Neural cell (in vitro differentiated cells): ENCODE results near the gene RTTN. TPM values are rescaled to one million over a fixed set of nuclear protein-coding genes. Genes with fewer than 3 reads are reported as not detected.

Experiments used
- H2AFZ ChIP-seq: fragments of 200-600, 300-800 bp; sonication (generic), shearing (Covaris generic); 2 replicates; pipeline ENCODE4 v1.6.0; 2014; ENCODE audit warnings: low read depth, mild to moderate bottlenecking, antibody characterized with exemption, low read length, moderate library complexity
- H3F3A ChIP-seq: fragments of 200-600 bp; shearing (Covaris generic); 2 replicates; pipeline ENCODE4 v1.6.1; 2016; ENCODE audit warnings: mild to moderate bottlenecking, moderate library complexity, mixed read lengths, antibody characterized with exemption, low read length; ENCODE audit not compliant: insufficient read depth, poor library complexity, severe bottlenecking
- H3K27ac ChIP-seq: fragments of 200-600, 300-800 bp; sonication (generic), shearing (Covaris generic); 2 replicates; pipeline ENCODE4 v1.5.1; 2014; ENCODE audit warnings: mild to moderate bottlenecking, low read length, moderate library complexity
- H3K27me3 ChIP-seq: fragments of 300-800, 200-600 bp; sonication (generic), shearing (Covaris generic); 2 replicates; pipeline ENCODE4 v1.6.0; 2014; ENCODE audit warnings: mild to moderate bottlenecking, low read depth, low read length, moderate library complexity; ENCODE audit not compliant: insufficient read depth
- H3K36me3 ChIP-seq: fragments of 300-800, 200-600 bp; sonication (generic), shearing (Covaris generic); 2 replicates; pipeline ENCODE4 v1.5.1; 2014; ENCODE audit warnings: mild to moderate bottlenecking, antibody characterized with exemption, low read length, moderate library complexity; ENCODE audit not compliant: insufficient read depth
- H3K4me2 ChIP-seq: fragments of 300-800, 200-600 bp; sonication (generic), shearing (Covaris generic); 2 replicates; pipeline ENCODE4 v1.6.0; 2014; ENCODE audit warnings: mild to moderate bottlenecking, low read length
- H3K4me3 ChIP-seq: fragments of 300-800, 200-600 bp; sonication (generic), shearing (Covaris generic); 2 replicates; pipeline ENCODE4 v1.5.1; 2014; ENCODE audit warnings: mild to moderate bottlenecking, low read length, moderate library complexity
- H3K79me2 ChIP-seq: fragments of 200-600 bp; shearing (Covaris generic); replicated peaks from 2 replicates; pipeline ENCODE4 v1.6.0; 2014; ENCODE audit warnings: mild to moderate bottlenecking, low read length, moderate library complexity; ENCODE audit not compliant: insufficient read depth
- H3K9ac ChIP-seq: fragments of 300-800, 200-600 bp; sonication (generic), shearing (Covaris generic); 2 replicates; pipeline ENCODE4 v1.6.1; 2016; ENCODE audit warnings: mild to moderate bottlenecking, low read length, mixed read lengths
- H3K9me2 ChIP-seq: fragments of 200-600 bp; shearing (Covaris generic); 2 replicates; pipeline ENCODE4 v1.6.1; 2016; ENCODE audit warnings: mild to moderate bottlenecking, low read length, mixed read lengths; ENCODE audit not compliant: insufficient read depth
- H3K9me3 ChIP-seq: fragments of 200-600, 300-800 bp; sonication (generic), shearing (Covaris generic); 2 replicates; pipeline ENCODE4 v1.6.1; 2016; ENCODE audit warnings: mild to moderate bottlenecking, mixed run types, low read length, moderate library complexity, mixed read lengths
- H4K20me1 ChIP-seq: fragments of 200-600 bp; shearing (Covaris generic); 2 replicates; pipeline ENCODE4 v1.6.1; 2016; ENCODE audit warnings: mild to moderate bottlenecking, mixed run types; ENCODE audit not compliant: insufficient read depth
- EP300 ChIP-seq: fragments of 450-650 bp; conservative IDR thresholded peaks from 2 replicates; pipeline ENCODE4 v1.6.1; 2014; ENCODE audit warnings: antibody characterized with exemption, mild to moderate bottlenecking, moderate library complexity; ENCODE audit not compliant: poor library complexity, severe bottlenecking
- EZH2 ChIP-seq: fragments of 200-600, 300-800 bp; shearing (Covaris generic), sonication (generic); IDR thresholded peaks from 2 replicates; pipeline ENCODE4 v1.6.1; 2014; ENCODE audit warnings: antibody characterized with exemption, low read length, borderline replicate concordance, mild to moderate bottlenecking; ENCODE audit not compliant: insufficient read depth, poor library complexity, severe bottlenecking
- MXI1 ChIP-seq: fragments of 450-650 bp; conservative IDR thresholded peaks from 2 replicates; pipeline ENCODE4 v1.6.1; 2014; ENCODE audit warnings: antibody characterized with exemption, mild to moderate bottlenecking; ENCODE audit not compliant: poor library complexity, severe bottlenecking
- POLR2AphosphoS5 ChIP-seq: IDR thresholded peaks from 2 replicates; pipeline ENCODE4 v1.6.1; 2012
- RAD21 ChIP-seq: fragments of 450-650 bp; conservative IDR thresholded peaks from 2 replicates; pipeline ENCODE4 v1.6.1; 2014; ENCODE audit warnings: antibody characterized with exemption, mild to moderate bottlenecking, moderate library complexity
- REST ChIP-seq: IDR thresholded peaks from 2 replicates; pipeline ENCODE4 v1.6.1; 2012; ENCODE audit warnings: borderline replicate concordance
- SMC3 ChIP-seq: fragments of 450-650 bp; conservative IDR thresholded peaks from 2 replicates; pipeline ENCODE4 v1.6.1; 2014; ENCODE audit warnings: antibody characterized with exemption, mild to moderate bottlenecking, moderate library complexity; ENCODE audit not compliant: poor library complexity
- TAF1 ChIP-seq: IDR thresholded peaks from 2 replicates; pipeline ENCODE4 v1.6.1; 2012; ENCODE audit warnings: low read depth
- polyA plus RNA-seq: library from polyadenylated mRNA; depleted of rRNA; stranded (reverse); fragments of >200 nt; gene quantifications from 2 replicates; pipeline ENCODE4 v1.2.3, GENCODE V29; 2014
- TF ChIP-seq, protein P1 (sequence below): fragments of 450-650 bp; IDR thresholded peaks from 2 replicates; pipeline ENCODE4 v1.5.1; 2014; ENCODE audit warnings: antibody characterized with exemption, mild to moderate bottlenecking, moderate library complexity; ENCODE audit not compliant: poor library complexity, severe bottlenecking

Gene RTTN
- polyA plus RNA-seq, 1 donor from 2014 or later: 24.2 TPM

DNA sequence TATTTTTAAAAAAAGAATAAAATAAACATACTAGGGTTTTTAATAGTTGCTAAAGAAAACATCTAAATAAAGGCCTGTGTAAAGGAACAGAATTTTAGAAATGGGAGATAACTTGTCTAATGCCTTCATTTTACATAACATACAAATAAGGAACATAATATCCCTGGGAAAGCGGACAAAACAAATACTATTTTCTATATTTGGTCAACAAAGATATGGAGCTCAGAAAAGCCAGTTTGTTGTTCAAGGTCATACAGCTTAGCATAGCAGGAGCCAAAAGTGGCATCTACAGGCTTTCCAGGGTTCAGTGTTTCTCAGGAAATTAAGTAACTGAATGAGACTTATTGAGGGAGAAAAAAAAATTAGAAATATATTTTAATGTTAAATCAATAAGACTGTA lies 184.4 kb downstream of the RTTN start:
- no peaks in the 10 kb centered on the region for H3K9me3 ChIP-seq
- H3F3A ChIP-seq: no peaks in the 10 kb centered on the region
- H3K27ac ChIP-seq: no peak overlapping the region
- no peaks in the 10 kb centered on the region for H3K79me2 ChIP-seq
- no peaks in the 10 kb centered on the region for H3K9me2 ChIP-seq
- TF ChIP-seq EP300 (no peak), TAF1 (no peak), RAD21 (no peak), POLR2AphosphoS5 (no peak), MXI1 (no peak), SMC3 (no peak), REST (no peak), EZH2 (no peak)
- TF ChIP-seq, protein P1, sequence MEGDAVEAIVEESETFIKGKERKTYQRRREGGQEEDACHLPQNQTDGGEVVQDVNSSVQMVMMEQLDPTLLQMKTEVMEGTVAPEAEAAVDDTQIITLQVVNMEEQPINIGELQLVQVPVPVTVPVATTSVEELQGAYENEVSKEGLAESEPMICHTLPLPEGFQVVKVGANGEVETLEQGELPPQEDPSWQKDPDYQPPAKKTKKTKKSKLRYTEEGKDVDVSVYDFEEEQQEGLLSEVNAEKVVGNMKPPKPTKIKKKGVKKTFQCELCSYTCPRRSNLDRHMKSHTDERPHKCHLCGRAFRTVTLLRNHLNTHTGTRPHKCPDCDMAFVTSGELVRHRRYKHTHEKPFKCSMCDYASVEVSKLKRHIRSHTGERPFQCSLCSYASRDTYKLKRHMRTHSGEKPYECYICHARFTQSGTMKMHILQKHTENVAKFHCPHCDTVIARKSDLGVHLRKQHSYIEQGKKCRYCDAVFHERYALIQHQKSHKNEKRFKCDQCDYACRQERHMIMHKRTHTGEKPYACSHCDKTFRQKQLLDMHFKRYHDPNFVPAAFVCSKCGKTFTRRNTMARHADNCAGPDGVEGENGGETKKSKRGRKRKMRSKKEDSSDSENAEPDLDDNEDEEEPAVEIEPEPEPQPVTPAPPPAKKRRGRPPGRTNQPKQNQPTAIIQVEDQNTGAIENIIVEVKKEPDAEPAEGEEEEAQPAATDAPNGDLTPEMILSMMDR: no peak
- no peaks in the 10 kb centered on the region for H3K27me3 ChIP-seq
- no peaks in the 10 kb centered on the region for H3K36me3 ChIP-seq
- H2AFZ ChIP-seq: no peak overlapping the region
- H4K20me1 ChIP-seq: no peaks in the 10 kb centered on the region
- H3K4me3 ChIP-seq: no peak overlapping the region
- H3K9ac ChIP-seq: no peak overlapping the region
- H3K4me2 ChIP-seq: no peak overlapping the region

- H2AFZ ChIP-seq: no peak overlapping the region
- no peak overlapping the region for H3K4me3 ChIP-seq
- no peak for TF ChIP-seq MXI1
- no peak for TF ChIP-seq SMC3
- TF ChIP-seq POLR2AphosphoS5: no peak
- H3F3A ChIP-seq: no peaks in the 10 kb centered on the region
- H3K27ac ChIP-seq: no peak overlapping the region
- H3K4me2 ChIP-seq: no peak overlapping the region
- H3K36me3 ChIP-seq: no peaks in the 10 kb centered on the region
- no peaks in the 10 kb centered on the region for H3K27me3 ChIP-seq
- no peak overlapping the region for H3K9ac ChIP-seq
- no peaks in the 10 kb centered on the region for H3K9me3 ChIP-seq
- H3K9me2 ChIP-seq: no peaks in the 10 kb centered on the region
- H3K79me2 ChIP-seq: no peaks in the 10 kb centered on the region
- H4K20me1 ChIP-seq: no peaks in the 10 kb centered on the region
Observed at GRCh38 chr18:70019991-70020390, 185.5 kb downstream of the RTTN start.

DNA sequence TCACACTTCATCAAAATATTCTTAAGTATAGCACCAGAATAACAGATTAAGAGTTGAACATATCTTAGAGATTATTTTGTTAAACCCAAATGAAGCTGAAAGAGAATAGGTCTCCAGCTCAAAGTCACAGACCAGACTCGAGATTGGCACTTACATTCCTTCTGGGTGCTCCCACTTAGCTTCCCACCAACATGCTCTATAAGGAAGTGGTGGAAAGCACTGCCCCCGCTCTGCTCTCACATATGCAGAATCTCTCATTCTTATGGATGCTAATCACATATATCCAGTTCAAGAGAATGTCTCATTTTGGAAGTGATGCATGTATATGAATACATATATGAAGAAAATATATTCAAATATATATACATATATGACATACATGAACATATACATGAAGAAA lies 186.4 kb downstream of the RTTN start:
- no peak overlapping the region for H3K4me3 ChIP-seq
- no peaks in the 10 kb centered on the region for H3K27me3 ChIP-seq
- no peaks in the 10 kb centered on the region for H3K36me3 ChIP-seq
- H3K9me3 ChIP-seq: no peaks in the 10 kb centered on the region
- no peak for TF ChIP-seq SMC3
- TF ChIP-seq POLR2AphosphoS5: no peak
- TF ChIP-seq, protein P1: no peak
- no peak for TF ChIP-seq EZH2
- TF ChIP-seq MXI1: no peak
- TF ChIP-seq TAF1: no peak
- TF ChIP-seq REST: no peak
- no peak overlapping the region for H3K4me2 ChIP-seq
- no peak overlapping the region for H2AFZ ChIP-seq
- no peak overlapping the region for H3K9ac ChIP-seq
- H3K79me2 ChIP-seq: no peaks in the 10 kb centered on the region
- no peaks in the 10 kb centered on the region for H4K20me1 ChIP-seq
- no peak overlapping the region for H3K27ac ChIP-seq
- no peaks in the 10 kb centered on the region for H3F3A ChIP-seq
- H3K9me2 ChIP-seq: no peaks in the 10 kb centered on the region
